GM12892 (cell line): ENCODE data around the gene PRR14.
A peak's percentile ranks its signal among the peaks of the same experiment; 100 is the strongest.

ENCODE experiments used
- DNase-seq: peaks from one replicate; pipeline ENCODE4 v3.0.0; 2011; ENCODE audit not compliant: insufficient read length
- FAIRE-seq: peaks from 2 replicates; lab custom pipeline; 2011; peaks lifted over from hg19 to GRCh38; lab: Jason Lieb, UNC
- POLR2A ChIP-seq: IDR thresholded peaks from 2 replicates; pipeline ENCODE4 v1.6.1; 2011; ENCODE audit warnings: low read depth, low read length, control low read depth
- POLR2AphosphoS5 ChIP-seq: IDR thresholded peaks from 2 replicates; pipeline ENCODE4 v1.6.1; 2011; ENCODE audit warnings: low read depth, low read length, control low read depth
- TAF1 ChIP-seq: IDR thresholded peaks from 2 replicates; pipeline ENCODE4 v1.6.1; 2011; ENCODE audit warnings: low read depth, mild to moderate bottlenecking, control low read depth, low read length, borderline replicate concordance

PRR14 gene

GRCh38 chr16:30637944-30638343, 12.8 kb upstream of the PRR14 start:
- no peak for TF ChIP-seq POLR2AphosphoS5
- TF ChIP-seq POLR2A = no peak
- no peak for TF ChIP-seq TAF1
- no peak for DNase-seq
- FAIRE-seq = no peak

- FAIRE-seq = no peak
Measured at GRCh38 chr16:30641378-30641982, 9.3 kb upstream of the PRR14 start.

GRCh38 chr16:30644334-30644830, 6.4 kb upstream of the PRR14 start:
- DNase-seq (no peak), FAIRE-seq (no peak)
- TF ChIP-seq POLR2A = no peak
- no peak for TF ChIP-seq TAF1
- no peak for TF ChIP-seq POLR2AphosphoS5

More at GRCh38 chr16:30641378-30641982, 9.3 kb upstream of the PRR14 start:
- TF ChIP-seq POLR2AphosphoS5 (no peak), TAF1 (no peak), POLR2A (no peak)
- DNase-seq = no peak

GRCh38 chr16:30645727-30646126, 5.0 kb upstream of the PRR14 start:
- no peak for FAIRE-seq
- TF ChIP-seq TAF1 (no peak), POLR2A (no peak)
- no peak for DNase-seq

- no peak for DNase-seq
- FAIRE-seq = no peak
- TF ChIP-seq POLR2A (no peak), POLR2AphosphoS5 (no peak), TAF1 (no peak)
Measured at GRCh38 chr16:30647274-30647571, 3.5 kb upstream of the PRR14 start.

- peak; percentile 66 for FAIRE-seq
- no peak for DNase-seq
- TF ChIP-seq POLR2AphosphoS5 (no peak), TAF1 (no peak), POLR2A (no peak)
Measured at GRCh38 chr16:30649725-30650368, 913 bp upstream of the PRR14 start.

- DNase-seq = peak; percentile 94
- TF ChIP-seq POLR2AphosphoS5 (no peak; the same call in 1 of the 2 replicates), POLR2A (peak; percentile 36; the same call in 1 of the 2 replicates)
- FAIRE-seq = no peak
Measured at GRCh38 chr16:30651124-30652004, 604 bp downstream of the PRR14 start.

- no peak for TF ChIP-seq POLR2A
- TF ChIP-seq TAF1 = no peak
- TF ChIP-seq POLR2AphosphoS5 = no peak
- no peak for DNase-seq
- FAIRE-seq = no peak
Measured at GRCh38 chr16:30652005-30652296, 1.2 kb downstream of the PRR14 start.

- DNase-seq = no peak
- FAIRE-seq = no peak
Measured at GRCh38 chr16:30652718-30653117, 2.0 kb downstream of the PRR14 start.

GRCh38 chr16:30654856-30655255, 4.1 kb downstream of the PRR14 start:
- TF ChIP-seq TAF1 = no peak
- TF ChIP-seq POLR2A = no peak
- no peak for TF ChIP-seq POLR2AphosphoS5
- DNase-seq (no peak), FAIRE-seq (no peak)

More at GRCh38 chr16:30652718-30653117, 2.0 kb downstream of the PRR14 start:
- no peak for TF ChIP-seq TAF1
- no peak for TF ChIP-seq POLR2AphosphoS5
- no peak for TF ChIP-seq POLR2A

GRCh38 chr16:30655815-30656347, 5.1 kb downstream of the PRR14 start:
- DNase-seq = no peak
- FAIRE-seq = no peak
- TF ChIP-seq POLR2A (no peak), TAF1 (no peak), POLR2AphosphoS5 (no peak)

GRCh38 chr16:30656388-30656787, 5.6 kb downstream of the PRR14 start:
- DNase-seq (no peak), FAIRE-seq (no peak)
- TF ChIP-seq TAF1 = no peak
- no peak for TF ChIP-seq POLR2AphosphoS5
- no peak for TF ChIP-seq POLR2A
